H1 (cell line): ENCODE data around the gene SKAP2. TPM values are rescaled to one million over a fixed set of nuclear protein-coding genes. Genes with fewer than 3 reads are reported as not detected.

Source experiments
- CEBPB ChIP-seq: IDR thresholded peaks from 2 replicates; pipeline ENCODE4 v1.6.1; 2012; ENCODE audit warnings: low read depth, low read length
- POU5F1 ChIP-seq: IDR thresholded peaks from 2 replicates; pipeline ENCODE4 v1.6.1; 2011; ENCODE audit warnings: low read depth, mild to moderate bottlenecking, low read length, moderate library complexity
- SIRT6 ChIP-seq: IDR thresholded peaks from one replicate; pipeline ENCODE4 v1.7.1; 2012; ENCODE audit warnings: low read length, inconsistent platforms
- polyA plus RNA-seq, 7 experiments: library from polyadenylated mRNA; depleted of rRNA in 3 of 7; stranded (reverse) in 5 of 7; unstranded in 2 of 7; fragments of >200 nt in 5 of 7; fragments of 200-250 nt in 2 of 7; gene quantifications; 1 replicate in 5 of 7; 2 replicates in 1 of 7; 4 replicates in 1 of 7; pipeline versions ENCODE4 v1.2.1 to v1.2.3, GENCODE V29; 2011 to 2013; ENCODE audit warnings: missing spikeins in 2 of 7, mixed read lengths in 2 of 7
- total RNA-seq: library from RNA; stranded (reverse); fragmentation: NEBNext Ultra II Directional; extraction: Animal tissue kit (Norgen Biotek cat#: 25700); gene quantifications from 2 replicates; pipeline ENCODE4 v1.2.1, GENCODE V29; 2021
- TF ChIP-seq, protein P1 (sequence below): IDR thresholded peaks from 2 replicates; pipeline ENCODE4 v1.6.1; 2012; ENCODE audit warnings: low read length, inconsistent platforms

SKAP2 gene
- total and polyA plus RNA-seq, 2 of the 8 experiments (the other 6 are each of a cell fraction or from before 2014, with no cell fraction given), result 0.53 to 5.1 TPM

DNA sequence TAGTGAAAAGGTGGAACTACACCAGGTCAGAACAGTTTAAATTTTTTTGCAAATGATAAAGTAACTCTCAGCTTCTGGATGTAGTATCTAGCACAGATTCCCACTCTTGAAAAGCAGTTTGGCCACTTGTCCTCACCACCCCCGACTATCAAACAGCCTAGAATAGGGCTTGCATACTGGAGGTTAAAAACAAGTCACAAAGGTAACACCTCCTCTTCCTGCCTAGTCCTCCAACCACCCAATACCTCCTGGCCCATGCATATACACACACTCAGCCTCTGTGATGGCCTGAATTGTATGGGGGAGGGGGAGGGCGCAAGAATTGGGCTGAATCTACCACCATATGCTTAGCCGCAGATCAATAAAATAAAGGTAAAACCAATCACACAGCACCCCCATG is 5.7 kb downstream of the SKAP2 start (continued):
- no peak for TF ChIP-seq POU5F1
- TF ChIP-seq, protein P1, sequence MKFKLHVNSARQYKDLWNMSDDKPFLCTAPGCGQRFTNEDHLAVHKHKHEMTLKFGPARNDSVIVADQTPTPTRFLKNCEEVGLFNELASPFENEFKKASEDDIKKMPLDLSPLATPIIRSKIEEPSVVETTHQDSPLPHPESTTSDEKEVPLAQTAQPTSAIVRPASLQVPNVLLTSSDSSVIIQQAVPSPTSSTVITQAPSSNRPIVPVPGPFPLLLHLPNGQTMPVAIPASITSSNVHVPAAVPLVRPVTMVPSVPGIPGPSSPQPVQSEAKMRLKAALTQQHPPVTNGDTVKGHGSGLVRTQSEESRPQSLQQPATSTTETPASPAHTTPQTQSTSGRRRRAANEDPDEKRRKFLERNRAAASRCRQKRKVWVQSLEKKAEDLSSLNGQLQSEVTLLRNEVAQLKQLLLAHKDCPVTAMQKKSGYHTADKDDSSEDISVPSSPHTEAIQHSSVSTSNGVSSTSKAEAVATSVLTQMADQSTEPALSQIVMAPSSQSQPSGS, result no peak
- no peak for TF ChIP-seq SIRT6
- TF ChIP-seq CEBPB, result no peak
